Peyer's patch (tissue), 4 donors: ENCODE results near the gene TNRC6B.

Source experiments
- POLR2A ChIP-seq, 2 donors: fragments of 450-650 bp; IDR thresholded peaks; one replicate each; pipeline ENCODE4 v1.5.1; 2017; ENCODE audit warnings: antibody characterized with exemption in 2 of 2, mild to moderate bottlenecking in 2 of 2, moderate library complexity in 2 of 2
- TF ChIP-seq, protein P1 (sequence below), 6 experiments: fragments of 450-650 bp in 4 of 6; fragments of 200-600 bp in 2 of 6; sonication (generic) in 1 of 6; IDR thresholded peaks; one replicate each; pipeline ENCODE4 v1.5.1; 2017 to 2019; ENCODE audit warnings: antibody characterized with exemption in 6 of 6, mild to moderate bottlenecking in 3 of 6, moderate library complexity in 1 of 6

DNA sequence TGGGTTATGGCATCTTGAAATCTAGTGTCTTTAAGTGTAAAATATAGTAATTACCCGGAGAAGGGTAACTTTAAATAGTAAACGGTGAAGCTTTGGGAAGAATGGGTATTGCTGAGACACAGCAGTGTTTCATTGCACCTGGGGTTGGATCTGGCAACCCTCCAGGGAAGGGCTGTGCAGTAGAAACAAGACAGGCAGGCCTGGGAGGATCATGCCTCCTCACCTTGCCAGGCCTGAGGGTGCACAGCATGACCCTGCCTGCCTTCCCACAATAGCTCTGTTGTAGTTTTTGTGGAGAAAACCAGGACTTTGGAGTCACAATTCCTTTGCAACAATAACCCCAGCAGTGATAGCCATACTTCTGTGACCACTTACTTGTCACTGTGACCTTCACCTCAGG lies 104.0 kb downstream of the TNRC6B start:
- no peak for TF ChIP-seq POLR2A (IDR thresholded peaks at IDR 0.05)
- TF ChIP-seq, protein P1, sequence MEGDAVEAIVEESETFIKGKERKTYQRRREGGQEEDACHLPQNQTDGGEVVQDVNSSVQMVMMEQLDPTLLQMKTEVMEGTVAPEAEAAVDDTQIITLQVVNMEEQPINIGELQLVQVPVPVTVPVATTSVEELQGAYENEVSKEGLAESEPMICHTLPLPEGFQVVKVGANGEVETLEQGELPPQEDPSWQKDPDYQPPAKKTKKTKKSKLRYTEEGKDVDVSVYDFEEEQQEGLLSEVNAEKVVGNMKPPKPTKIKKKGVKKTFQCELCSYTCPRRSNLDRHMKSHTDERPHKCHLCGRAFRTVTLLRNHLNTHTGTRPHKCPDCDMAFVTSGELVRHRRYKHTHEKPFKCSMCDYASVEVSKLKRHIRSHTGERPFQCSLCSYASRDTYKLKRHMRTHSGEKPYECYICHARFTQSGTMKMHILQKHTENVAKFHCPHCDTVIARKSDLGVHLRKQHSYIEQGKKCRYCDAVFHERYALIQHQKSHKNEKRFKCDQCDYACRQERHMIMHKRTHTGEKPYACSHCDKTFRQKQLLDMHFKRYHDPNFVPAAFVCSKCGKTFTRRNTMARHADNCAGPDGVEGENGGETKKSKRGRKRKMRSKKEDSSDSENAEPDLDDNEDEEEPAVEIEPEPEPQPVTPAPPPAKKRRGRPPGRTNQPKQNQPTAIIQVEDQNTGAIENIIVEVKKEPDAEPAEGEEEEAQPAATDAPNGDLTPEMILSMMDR (IDR thresholded peaks at IDR 0.05), result no peak
